ENCODE data around the gene ZNF74.

GRCh38 chr22:20429254-20430100, 35.5 kb downstream of the ZNF74 start:
- TF ChIP-seq CTCF (IDR thresholded peaks at IDR 0.05) (no peak), POLR2A (IDR thresholded peaks at IDR 0.05) (no peak)
